H4 (cell line): ENCODE data around the gene PCSK6. TPM values are rescaled to one million over a fixed set of nuclear protein-coding genes. Genes with fewer than 3 reads are reported as not detected.

Experiments used
- DNase-seq: peaks from one replicate; pipeline ENCODE4 v3.0.0-alpha.2; 2015; ENCODE audit warnings: low spot score
- total RNA-seq: library from RNA; depleted of rRNA; stranded (reverse); fragments of >200 nt; shearing (Covaris generic); gene quantifications from 2 replicates; pipeline ENCODE4 v1.2.3, GENCODE V29; 2014

PCSK6 gene
- total RNA-seq, 1 experiment from 2014 or later = not detected

- DNase-seq = no peak
Measured at GRCh38 chr15:101522621-101523559, 33.4 kb upstream of the PCSK6 start.

GRCh38 chr15:101522091-101522490, 32.6 kb upstream of the PCSK6 start:
- DNase-seq = no peak

GRCh38 chr15:101521591-101521990, 32.1 kb upstream of the PCSK6 start:
- DNase-seq = no peak

- DNase-seq = no peak
Measured at GRCh38 chr15:101521069-101521468, 31.6 kb upstream of the PCSK6 start.

- no peak for DNase-seq
Measured at GRCh38 chr15:101520395-101520794, 30.9 kb upstream of the PCSK6 start.

GRCh38 chr15:101517504-101517903, 28.0 kb upstream of the PCSK6 start:
- no peak for DNase-seq

GRCh38 chr15:101514318-101514717, 24.8 kb upstream of the PCSK6 start:
- no peak for DNase-seq

GRCh38 chr15:101511717-101512116, 22.2 kb upstream of the PCSK6 start:
- no peak for DNase-seq

- no peak for DNase-seq
Measured at GRCh38 chr15:101510212-101511197, 21.0 kb upstream of the PCSK6 start.

- DNase-seq = no peak
Measured at GRCh38 chr15:101509279-101509678, 19.8 kb upstream of the PCSK6 start.

- DNase-seq = no peak
Measured at GRCh38 chr15:101506491-101506890, 17.0 kb upstream of the PCSK6 start.

GRCh38 chr15:101505610-101506337, 16.3 kb upstream of the PCSK6 start:
- DNase-seq = no peak

- DNase-seq = no peak
Measured at GRCh38 chr15:101504866-101505609, 15.5 kb upstream of the PCSK6 start.

GRCh38 chr15:101504373-101504772, 14.9 kb upstream of the PCSK6 start:
- no peak for DNase-seq

- no peak for DNase-seq
Measured at GRCh38 chr15:101503296-101503599, 13.7 kb upstream of the PCSK6 start.

GRCh38 chr15:101502572-101503295, 13.2 kb upstream of the PCSK6 start:
- DNase-seq = no peak

- DNase-seq = no peak
Measured at GRCh38 chr15:101501703-101502373, 12.3 kb upstream of the PCSK6 start.

- no peak for DNase-seq
Measured at GRCh38 chr15:101500865-101501551, 11.5 kb upstream of the PCSK6 start.
